ENCODE measurements around the gene P2RX7. TPM values are rescaled to one million over a fixed set of nuclear protein-coding genes. Genes with fewer than 3 reads are reported as not detected.

P2RX7 gene
- total RNA-seq, 4 donors from 2014 or later = 9.8 to 38.6 (median 24.4) TPM

DNA sequence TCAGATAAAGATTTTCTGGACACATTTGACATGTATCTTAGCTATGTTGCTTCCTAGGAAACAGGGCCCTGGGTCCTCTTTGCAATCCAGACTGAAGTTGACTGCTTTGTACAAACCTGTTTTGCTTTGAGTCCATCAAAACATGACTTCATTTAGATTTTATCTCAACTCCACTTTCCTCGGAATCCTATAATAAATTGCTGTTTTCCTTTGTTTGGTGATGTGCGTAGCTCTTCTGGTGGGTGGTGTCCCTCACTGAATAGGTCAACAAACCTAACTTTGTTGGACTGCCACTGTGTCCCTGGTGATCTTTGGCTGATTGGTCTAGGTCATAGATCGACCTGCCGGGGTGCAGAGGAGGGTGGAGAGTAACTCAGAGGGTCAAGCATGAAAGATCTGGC, 735 bp upstream of the P2RX7 start:
- WGBS, 2 donors = 56 to 62% methylated on average over 4 of the region's 4 CpGs
- intact Hi-C loops (cut with DNase I; ENCODE audit: low total_unique reads) = no loop called here
- no peak overlapping the region for H3K4me3 ChIP-seq (ENCODE audit: low read depth, poor library complexity, severe bottlenecking)
- TF ChIP-seq, protein P1, sequence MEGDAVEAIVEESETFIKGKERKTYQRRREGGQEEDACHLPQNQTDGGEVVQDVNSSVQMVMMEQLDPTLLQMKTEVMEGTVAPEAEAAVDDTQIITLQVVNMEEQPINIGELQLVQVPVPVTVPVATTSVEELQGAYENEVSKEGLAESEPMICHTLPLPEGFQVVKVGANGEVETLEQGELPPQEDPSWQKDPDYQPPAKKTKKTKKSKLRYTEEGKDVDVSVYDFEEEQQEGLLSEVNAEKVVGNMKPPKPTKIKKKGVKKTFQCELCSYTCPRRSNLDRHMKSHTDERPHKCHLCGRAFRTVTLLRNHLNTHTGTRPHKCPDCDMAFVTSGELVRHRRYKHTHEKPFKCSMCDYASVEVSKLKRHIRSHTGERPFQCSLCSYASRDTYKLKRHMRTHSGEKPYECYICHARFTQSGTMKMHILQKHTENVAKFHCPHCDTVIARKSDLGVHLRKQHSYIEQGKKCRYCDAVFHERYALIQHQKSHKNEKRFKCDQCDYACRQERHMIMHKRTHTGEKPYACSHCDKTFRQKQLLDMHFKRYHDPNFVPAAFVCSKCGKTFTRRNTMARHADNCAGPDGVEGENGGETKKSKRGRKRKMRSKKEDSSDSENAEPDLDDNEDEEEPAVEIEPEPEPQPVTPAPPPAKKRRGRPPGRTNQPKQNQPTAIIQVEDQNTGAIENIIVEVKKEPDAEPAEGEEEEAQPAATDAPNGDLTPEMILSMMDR (IDR thresholded peaks at IDR 0.05) = no peak
- no peak for TF ChIP-seq POLR2A (IDR thresholded peaks at IDR 0.05)
- no peak for DNase-seq (ENCODE audit: low spot score in 2 of 2)

DNA sequence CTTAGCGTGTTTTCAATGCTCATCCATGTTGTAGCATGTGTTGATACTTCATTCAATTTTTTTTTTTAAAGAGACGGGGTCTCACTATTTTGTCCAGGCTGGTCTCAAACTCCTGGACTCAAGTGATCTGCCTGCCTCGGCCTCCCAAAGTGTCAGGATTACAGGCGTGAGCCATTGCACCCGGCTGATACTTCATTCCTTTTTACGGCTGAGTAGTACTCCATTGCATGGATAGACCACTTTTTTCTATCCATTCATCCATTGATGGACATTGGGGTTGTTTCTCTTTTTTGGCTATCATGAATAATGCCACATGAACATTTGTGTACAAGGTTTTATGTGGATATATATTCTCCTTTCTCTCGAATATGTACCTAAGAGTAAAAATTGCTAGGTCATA, 1.2 kb downstream of the P2RX7 start:
- no peak for DNase-seq (ENCODE audit: low spot score in 2 of 2)
- WGBS, 2 donors = 64 to 86% methylated on average over 7 of the region's 7 CpGs
- TF ChIP-seq, protein P1 (IDR thresholded peaks at IDR 0.05) = no peak
- TF ChIP-seq POLR2A (IDR thresholded peaks at IDR 0.05) = no peak
- intact Hi-C loops (cut with DNase I; ENCODE audit: low total_unique reads) = no loop called here
- no peak overlapping the region for H3K4me3 ChIP-seq (ENCODE audit: low read depth, poor library complexity, severe bottlenecking)

DNA sequence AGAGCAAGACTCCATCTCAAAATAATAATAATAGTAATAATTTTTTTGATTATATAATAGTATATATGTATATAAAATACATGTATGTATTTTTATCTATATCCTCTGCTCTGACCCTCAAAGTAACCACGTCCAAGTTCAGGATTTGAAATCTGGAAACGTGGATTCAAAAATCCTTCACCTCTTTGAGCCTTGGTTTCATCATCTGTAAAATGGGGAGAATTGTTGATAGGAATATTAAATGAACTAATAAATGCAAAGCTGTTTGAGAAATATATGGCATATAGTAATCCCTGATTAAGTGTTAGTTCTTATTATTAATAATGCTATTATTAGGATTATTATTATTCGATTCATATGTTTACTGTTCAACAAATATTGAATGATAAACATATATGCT, 2.6 kb downstream of the P2RX7 start:
- no peak overlapping the region for H3K4me3 ChIP-seq (ENCODE audit: low read depth, poor library complexity, severe bottlenecking)
- WGBS, 2 donors = 93 to 96% methylated on average over 3 of the region's 3 CpGs
- intact Hi-C loops (cut with DNase I; ENCODE audit: low total_unique reads) = no loop called here
- no peak for TF ChIP-seq POLR2A (IDR thresholded peaks at IDR 0.05)
- TF ChIP-seq, protein P1 (IDR thresholded peaks at IDR 0.05) = no peak
- no peak for DNase-seq (ENCODE audit: low spot score in 2 of 2)

DNA sequence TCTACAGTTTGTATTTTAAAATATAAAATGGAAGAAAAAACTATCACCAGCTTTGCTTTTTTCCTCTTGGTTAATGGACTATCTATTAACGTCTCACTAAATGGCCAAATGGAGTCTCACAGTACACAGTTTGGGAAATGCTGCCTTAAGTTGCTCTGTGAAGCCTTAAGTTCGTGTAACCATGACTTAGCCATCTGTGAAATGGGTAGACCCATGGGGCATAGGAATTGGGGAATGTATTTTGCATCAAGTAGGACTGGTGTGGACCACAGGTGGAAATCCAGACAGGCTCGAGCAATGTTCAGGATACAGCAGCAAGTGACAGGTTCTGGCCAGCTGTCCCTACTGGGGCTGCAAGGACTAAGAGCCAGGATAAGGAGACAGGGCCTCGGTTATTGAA, 4.8 kb downstream of the P2RX7 start:
- TF ChIP-seq, protein P1 (IDR thresholded peaks at IDR 0.05) = no peak
- no peak overlapping the region for H3K4me3 ChIP-seq (ENCODE audit: low read depth, poor library complexity, severe bottlenecking)
- DNase-seq (ENCODE audit: low spot score in 2 of 2) = no peak
- WGBS, 2 donors = 67 to 96% methylated on average over 4 of the region's 4 CpGs
- intact Hi-C loops (cut with DNase I; ENCODE audit: low total_unique reads) = no loop called here

DNA sequence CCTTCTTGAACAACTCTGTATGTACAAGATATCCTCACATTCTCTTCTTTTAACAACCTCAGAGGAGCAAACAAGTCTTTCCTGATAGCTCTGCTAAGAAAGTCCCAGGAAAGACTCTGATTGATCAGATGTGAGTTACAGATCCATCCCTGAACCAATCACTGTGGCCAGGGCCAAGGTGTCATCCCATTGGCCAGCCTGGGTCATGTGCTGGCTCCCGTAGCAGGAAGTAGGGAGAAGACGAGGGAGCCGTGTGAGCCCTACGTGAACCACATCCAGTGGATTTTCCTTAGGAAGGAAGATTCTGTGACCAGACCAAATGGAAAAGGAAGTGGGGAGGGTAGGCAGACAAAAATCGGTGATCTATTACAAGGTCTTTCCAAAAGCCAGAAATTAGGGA, 5.6 kb downstream of the P2RX7 start:
- 83 to 91% methylated on average over 5 of the region's 5 CpGs for WGBS, 2 donors
- intact Hi-C loops (cut with DNase I; ENCODE audit: low total_unique reads) = no loop called here
- no peak for DNase-seq (ENCODE audit: low spot score in 2 of 2)
- H3K4me3 ChIP-seq (ENCODE audit: low read depth, poor library complexity, severe bottlenecking) = no peak overlapping the region
- TF ChIP-seq, protein P1 (IDR thresholded peaks at IDR 0.05) = no peak
- no peak for TF ChIP-seq POLR2A (IDR thresholded peaks at IDR 0.05)

DNA sequence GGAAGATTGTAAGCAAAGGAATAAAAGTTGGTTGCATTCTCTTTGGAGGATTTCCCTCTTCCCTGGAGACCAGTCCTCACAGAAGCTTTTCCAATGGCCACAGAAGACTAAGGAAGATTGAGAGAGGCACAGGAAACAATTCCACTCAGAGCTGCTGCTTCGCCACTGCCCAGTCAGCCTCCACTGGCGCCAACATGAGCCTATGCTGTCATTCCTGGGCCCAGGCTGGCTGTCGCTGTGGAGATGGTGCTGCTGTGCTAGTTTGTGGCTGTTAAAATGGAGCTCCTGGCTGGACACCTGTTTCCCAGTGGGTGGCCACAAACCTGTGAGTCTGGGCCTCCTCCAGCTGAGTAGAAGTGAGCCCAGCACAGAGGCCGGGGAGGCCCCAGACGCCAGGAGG, 6.6 kb downstream of the P2RX7 start:
- TF ChIP-seq POLR2A (IDR thresholded peaks at IDR 0.05) = no peak
- TF ChIP-seq, protein P1 (IDR thresholded peaks at IDR 0.05) = no peak
- intact Hi-C loops (cut with DNase I; ENCODE audit: low total_unique reads) = no loop called here
- H3K4me3 ChIP-seq (ENCODE audit: low read depth, poor library complexity, severe bottlenecking) = no peak overlapping the region
- no peak for DNase-seq (ENCODE audit: low spot score in 2 of 2)
- 92 to 97% methylated on average over 5 of the region's 5 CpGs for WGBS, 2 donors
